ENCODE measurements around the gene GAB3.

The GAB3 gene

GRCh38 chrX:154698630-154699248 lies 52.1 kb downstream of the GAB3 start:
- Histone ChIP-seq H2AFZ (ENCODE audit: low read length) (no peak overlapping the region), H2BK15ac (ENCODE audit: low read length) (no peak overlapping the region), H2BK12ac (ENCODE audit: low read length) (no peak overlapping the region), H3K4me1 (ENCODE audit: control insufficient read depth in 2 of 2, insufficient read depth in 1 of 2, low read depth in 1 of 2, low read length in 2 of 2) (no peaks in the 10 kb centered on the region), H3K18ac (ENCODE audit: low read length) (no peak overlapping the region), H3K36me3 (replicated peaks in 1 of 2; ENCODE audit: control insufficient read depth in 2 of 2, insufficient read depth in 2 of 2, low read length in 2 of 2) (no peaks in the 10 kb centered on the region), H3K27ac (replicated peaks; ENCODE audit: low read length) (no peak overlapping the region), H4K8ac (ENCODE audit: low read depth, low read length) (no peak overlapping the region), H3K9me3 (replicated peaks in 1 of 2; ENCODE audit: control insufficient read depth in 2 of 2, insufficient read depth in 1 of 2, low read depth in 1 of 2, low read length in 2 of 2) (no peaks in the 10 kb centered on the region), H4K91ac (ENCODE audit: low read depth, low read length, poor library complexity) (no peak overlapping the region), H3K27me3 (ENCODE audit: control insufficient read depth in 3 of 3, insufficient read depth in 3 of 3, low read depth in 1 of 3, low read length in 3 of 3) (peaks cover 0 to 23% (median 0%) of the 10 kb centered on the region in 3 experiments), H3K4me3 (ENCODE audit: low read length in 2 of 2) (no peak overlapping the region), H3K23ac (ENCODE audit: low read depth, low read length, poor library complexity) (no peak overlapping the region), H3K79me1 (ENCODE audit: low read depth, low read length) (no peaks in the 10 kb centered on the region), H2BK120ac (ENCODE audit: low read depth, low read length) (no peak overlapping the region), H2AK5ac (ENCODE audit: low read depth, low read length) (no peak overlapping the region), H2BK5ac (ENCODE audit: low read length) (no peak overlapping the region), H3K14ac (ENCODE audit: low read length) (no peak overlapping the region), H3K4ac (ENCODE audit: low read length) (no peak overlapping the region), H3K9ac (ENCODE audit: low read depth, low read length, poor library complexity) (no peak overlapping the region), H3K4me2 (ENCODE audit: insufficient read depth, low read length, poor library complexity, severe bottlenecking) (no peak overlapping the region)
- WGBS, 2 donors (ENCODE audit: extremely low coverage in 2 of 2, insufficient read length in 2 of 2, insufficient replicate concordance in 1 of 2) = no CpG with 5 or more reads among the region's 6 CpGs
- no peak for DNase-seq (ENCODE audit: low spot score)

- H2BK5ac ChIP-seq (ENCODE audit: low read length) = no peak overlapping the region
- peaks cover 0 to 23% (median 0%) of the 10 kb centered on the region in 3 experiments for H3K27me3 ChIP-seq (ENCODE audit: control insufficient read depth in 3 of 3, insufficient read depth in 3 of 3, low read depth in 1 of 3, low read length in 3 of 3)
- H3K9ac ChIP-seq (ENCODE audit: low read depth, low read length, poor library complexity) = no peak overlapping the region
- H3K79me1 ChIP-seq (ENCODE audit: low read depth, low read length) = no peaks in the 10 kb centered on the region
- no peaks in the 10 kb centered on the region for H3K4me1 ChIP-seq (ENCODE audit: control insufficient read depth in 2 of 2, insufficient read depth in 1 of 2, low read depth in 1 of 2, low read length in 2 of 2)
- no peak overlapping the region for H2BK12ac ChIP-seq (ENCODE audit: low read length)
- H2AFZ ChIP-seq (ENCODE audit: low read length) = no peak overlapping the region
- no peak overlapping the region for H4K91ac ChIP-seq (ENCODE audit: low read depth, low read length, poor library complexity)
- H2BK15ac ChIP-seq (ENCODE audit: low read length) = no peak overlapping the region
- H3K4me2 ChIP-seq (ENCODE audit: insufficient read depth, low read length, poor library complexity, severe bottlenecking) = no peak overlapping the region
- no peak overlapping the region for H2BK120ac ChIP-seq (ENCODE audit: low read depth, low read length)
- H3K4me3 ChIP-seq (ENCODE audit: low read length in 2 of 2) = no peak overlapping the region
- no peak overlapping the region for H3K27ac ChIP-seq (replicated peaks; ENCODE audit: low read length)
- no peaks in the 10 kb centered on the region for H3K36me3 ChIP-seq (replicated peaks in 1 of 2; ENCODE audit: control insufficient read depth in 2 of 2, insufficient read depth in 2 of 2, low read length in 2 of 2)
- no peak overlapping the region for H3K18ac ChIP-seq (ENCODE audit: low read length)
- no CpG with 5 or more reads among the region's 1 CpG for WGBS, 2 donors (ENCODE audit: extremely low coverage in 2 of 2, insufficient read length in 2 of 2, insufficient replicate concordance in 1 of 2)
- no peak overlapping the region for H4K8ac ChIP-seq (ENCODE audit: low read depth, low read length)
- H3K4ac ChIP-seq (ENCODE audit: low read length) = no peak overlapping the region
- H3K23ac ChIP-seq (ENCODE audit: low read depth, low read length, poor library complexity) = no peak overlapping the region
- no peak overlapping the region for H3K14ac ChIP-seq (ENCODE audit: low read length)
- H3K9me3 ChIP-seq (replicated peaks in 1 of 2; ENCODE audit: control insufficient read depth in 2 of 2, insufficient read depth in 1 of 2, low read depth in 1 of 2, low read length in 2 of 2) = no peaks in the 10 kb centered on the region
- no peak overlapping the region for H2AK5ac ChIP-seq (ENCODE audit: low read depth, low read length)
- no peak for DNase-seq (ENCODE audit: low spot score)
Observed at GRCh38 chrX:154696676-154697045, 54.2 kb downstream of the GAB3 start.

- Histone ChIP-seq H2AFZ (ENCODE audit: low read length) (no peak overlapping the region), H3K9ac (ENCODE audit: low read depth, low read length, poor library complexity) (no peak overlapping the region), H3K36me3 (replicated peaks in 1 of 2; ENCODE audit: control insufficient read depth in 2 of 2, insufficient read depth in 2 of 2, low read length in 2 of 2) (no peaks in the 10 kb centered on the region), H3K4ac (ENCODE audit: low read length) (no peak overlapping the region), H3K27me3 (ENCODE audit: control insufficient read depth in 3 of 3, insufficient read depth in 3 of 3, low read depth in 1 of 3, low read length in 3 of 3) (peaks cover 0 to 23% (median 0%) of the 10 kb centered on the region in 3 experiments), H3K27ac (replicated peaks; ENCODE audit: low read length) (no peak overlapping the region), H3K23ac (ENCODE audit: low read depth, low read length, poor library complexity) (no peak overlapping the region), H2BK15ac (ENCODE audit: low read length) (no peak overlapping the region), H3K79me1 (ENCODE audit: low read depth, low read length) (no peaks in the 10 kb centered on the region), H4K8ac (ENCODE audit: low read depth, low read length) (no peak overlapping the region), H3K18ac (ENCODE audit: low read length) (no peak overlapping the region), H2BK5ac (ENCODE audit: low read length) (no peak overlapping the region), H4K91ac (ENCODE audit: low read depth, low read length, poor library complexity) (no peak overlapping the region), H3K9me3 (replicated peaks in 1 of 2; ENCODE audit: control insufficient read depth in 2 of 2, insufficient read depth in 1 of 2, low read depth in 1 of 2, low read length in 2 of 2) (no peaks in the 10 kb centered on the region), H2BK120ac (ENCODE audit: low read depth, low read length) (no peak overlapping the region), H3K14ac (ENCODE audit: low read length) (no peak overlapping the region), H3K4me2 (ENCODE audit: insufficient read depth, low read length, poor library complexity, severe bottlenecking) (no peak overlapping the region), H2BK12ac (ENCODE audit: low read length) (no peak overlapping the region), H3K4me1 (ENCODE audit: control insufficient read depth in 2 of 2, insufficient read depth in 1 of 2, low read depth in 1 of 2, low read length in 2 of 2) (no peaks in the 10 kb centered on the region), H3K4me3 (ENCODE audit: low read length in 2 of 2) (no peak overlapping the region), H2AK5ac (ENCODE audit: low read depth, low read length) (no peak overlapping the region)
- WGBS, 2 donors (ENCODE audit: extremely low coverage in 2 of 2, insufficient read length in 2 of 2, insufficient replicate concordance in 1 of 2) = no CpG with 5 or more reads among the region's 8 CpGs
- DNase-seq (ENCODE audit: low spot score) = no peak
Observed at GRCh38 chrX:154695911-154696675, 54.8 kb downstream of the GAB3 start.

GRCh38 chrX:154693394-154693793 lies 57.5 kb downstream of the GAB3 start:
- no peak for DNase-seq (ENCODE audit: low spot score)
- no peaks in the 10 kb centered on the region for H3K79me1 ChIP-seq (ENCODE audit: low read depth, low read length)
- no peak overlapping the region for H3K14ac ChIP-seq (ENCODE audit: low read length)
- no peak overlapping the region for H3K4ac ChIP-seq (ENCODE audit: low read length)
- H2BK120ac ChIP-seq (ENCODE audit: low read depth, low read length) = no peak overlapping the region
- no peaks in the 10 kb centered on the region for H3K9me3 ChIP-seq (replicated peaks in 1 of 2; ENCODE audit: control insufficient read depth in 2 of 2, insufficient read depth in 1 of 2, low read depth in 1 of 2, low read length in 2 of 2)
- H3K23ac ChIP-seq (ENCODE audit: low read depth, low read length, poor library complexity) = no peak overlapping the region
- no peak overlapping the region for H3K9ac ChIP-seq (ENCODE audit: low read depth, low read length, poor library complexity)
- no peak overlapping the region for H2AK5ac ChIP-seq (ENCODE audit: low read depth, low read length)
- no peak overlapping the region for H3K18ac ChIP-seq (ENCODE audit: low read length)
- no peaks in the 10 kb centered on the region for H3K4me1 ChIP-seq (ENCODE audit: control insufficient read depth in 2 of 2, insufficient read depth in 1 of 2, low read depth in 1 of 2, low read length in 2 of 2)
- H3K27me3 ChIP-seq (ENCODE audit: control insufficient read depth in 3 of 3, insufficient read depth in 3 of 3, low read depth in 1 of 3, low read length in 3 of 3) = peaks cover 0 to 17% (median 0%) of the 10 kb centered on the region in 3 experiments
- no peak overlapping the region for H2BK15ac ChIP-seq (ENCODE audit: low read length)
- no peak overlapping the region for H3K27ac ChIP-seq (replicated peaks; ENCODE audit: low read length)
- no peak overlapping the region for H4K91ac ChIP-seq (ENCODE audit: low read depth, low read length, poor library complexity)
- no peaks in the 10 kb centered on the region for H3K36me3 ChIP-seq (replicated peaks in 1 of 2; ENCODE audit: control insufficient read depth in 2 of 2, insufficient read depth in 2 of 2, low read length in 2 of 2)
- H2AFZ ChIP-seq (ENCODE audit: low read length) = no peak overlapping the region
- no peak overlapping the region for H3K4me2 ChIP-seq (ENCODE audit: insufficient read depth, low read length, poor library complexity, severe bottlenecking)
- no peak overlapping the region for H4K8ac ChIP-seq (ENCODE audit: low read depth, low read length)
- no CpG with 5 or more reads among the region's 3 CpGs for WGBS, 2 donors (ENCODE audit: extremely low coverage in 2 of 2, insufficient read length in 2 of 2, insufficient replicate concordance in 1 of 2)
- no peak overlapping the region for H2BK5ac ChIP-seq (ENCODE audit: low read length)
- no peak overlapping the region for H3K4me3 ChIP-seq (ENCODE audit: low read length in 2 of 2)
- no peak overlapping the region for H2BK12ac ChIP-seq (ENCODE audit: low read length)

All from neuronal stem cell (in vitro differentiated cells).